Suprapubic skin (tissue), 3 donors: ENCODE measurements around the gene ACHE.

ENCODE experiments used
- CTCF ChIP-seq, 2 donors: fragments of 200-600 bp in 1 of 2; fragments of 450-650 bp in 1 of 2; sonication (generic) in 1 of 2; IDR thresholded peaks; one replicate each; pipeline ENCODE4 v1.5.1; 2016 to 2019; ENCODE audit warnings: antibody characterized with exemption in 2 of 2, mild to moderate bottlenecking in 1 of 2, moderate library complexity in 1 of 2
- EP300 ChIP-seq: sonication (generic); formaldehyde crosslinking; IDR thresholded peaks from one replicate; pipeline ENCODE4 v1.6.1; 2017; ENCODE audit warnings: antibody characterized with exemption
- POLR2A ChIP-seq, 2 donors: fragments of 450-650 bp; IDR thresholded peaks; one replicate each; pipeline ENCODE4 v1.6.1; 2017; ENCODE audit warnings: antibody characterized with exemption in 2 of 2, mild to moderate bottlenecking in 2 of 2, moderate library complexity in 2 of 2

- no peak for TF ChIP-seq CTCF (IDR thresholded peaks at IDR 0.05)
- no peak for TF ChIP-seq POLR2A (IDR thresholded peaks at IDR 0.05)
- no peak for TF ChIP-seq EP300
Observed at GRCh38 chr7:100882785-100883526, 12.7 kb downstream of the ACHE start.
